RWPE1 (cell line): ENCODE measurements around the gene AIG1.
"Not testable (repeated sequence)": the region's sequence is repeated elsewhere in the genome, so short reads cannot be mapped to it uniquely, and the experiment has no call there.

Experiments
- CTCF ChIA-PET: fragments of 350-600 bp; sonication (Branson Sonifier 250); formaldehyde crosslinking; extraction: SDS; loops from one replicate; lab custom pipeline; 2021; lab: Yijun Ruan, JAX
- POLR2A ChIA-PET: fragments of 400-600 bp; formaldehyde crosslinking; extraction: SDS; loops from one replicate; lab custom pipeline; 2020; ENCODE audit warnings: antibody characterized with exemption; ENCODE audit not compliant: low non-redundant PET; lab: Yijun Ruan, JAX
- DNase-seq: peaks from one replicate; pipeline ENCODE4 v3.0.0; 2012; ENCODE audit warnings: low spot score
- H3K27ac ChIP-seq: fragments of 450-650 bp; 2 replicates; pipeline ENCODE4 v1.5.1; 2017
- TF ChIP-seq, protein P1 (sequence below): fragments of 450-650 bp; conservative IDR thresholded peaks from 2 replicates; pipeline ENCODE4 v1.5.1; 2017; ENCODE audit warnings: low read depth, mild to moderate bottlenecking

Gene AIG1

DNA sequence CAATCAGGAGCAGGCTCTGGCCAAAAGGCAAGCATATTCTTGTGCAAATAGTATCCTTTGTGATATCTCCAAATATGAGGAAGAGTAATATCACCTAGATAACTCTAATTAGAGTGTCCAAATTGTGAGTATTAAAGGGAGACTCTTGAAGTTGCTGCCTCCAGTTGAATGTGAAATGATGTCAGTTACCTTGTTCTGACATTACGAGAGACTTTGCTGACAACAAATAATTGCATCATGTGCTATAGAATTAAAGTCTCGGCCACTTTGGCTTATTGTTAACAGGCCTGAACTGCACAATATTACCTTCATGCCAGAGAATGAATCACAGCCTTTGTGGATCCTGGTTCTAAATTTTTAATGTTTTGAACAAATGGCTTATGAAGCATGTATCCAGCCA is 106.5 kb downstream of the AIG1 start:
- POLR2A ChIA-PET, result no interaction called here
- CTCF ChIA-PET, result no interaction called here
- H3K27ac ChIP-seq, result no peak overlapping the region
- no peak for DNase-seq
- TF ChIP-seq, protein P1, sequence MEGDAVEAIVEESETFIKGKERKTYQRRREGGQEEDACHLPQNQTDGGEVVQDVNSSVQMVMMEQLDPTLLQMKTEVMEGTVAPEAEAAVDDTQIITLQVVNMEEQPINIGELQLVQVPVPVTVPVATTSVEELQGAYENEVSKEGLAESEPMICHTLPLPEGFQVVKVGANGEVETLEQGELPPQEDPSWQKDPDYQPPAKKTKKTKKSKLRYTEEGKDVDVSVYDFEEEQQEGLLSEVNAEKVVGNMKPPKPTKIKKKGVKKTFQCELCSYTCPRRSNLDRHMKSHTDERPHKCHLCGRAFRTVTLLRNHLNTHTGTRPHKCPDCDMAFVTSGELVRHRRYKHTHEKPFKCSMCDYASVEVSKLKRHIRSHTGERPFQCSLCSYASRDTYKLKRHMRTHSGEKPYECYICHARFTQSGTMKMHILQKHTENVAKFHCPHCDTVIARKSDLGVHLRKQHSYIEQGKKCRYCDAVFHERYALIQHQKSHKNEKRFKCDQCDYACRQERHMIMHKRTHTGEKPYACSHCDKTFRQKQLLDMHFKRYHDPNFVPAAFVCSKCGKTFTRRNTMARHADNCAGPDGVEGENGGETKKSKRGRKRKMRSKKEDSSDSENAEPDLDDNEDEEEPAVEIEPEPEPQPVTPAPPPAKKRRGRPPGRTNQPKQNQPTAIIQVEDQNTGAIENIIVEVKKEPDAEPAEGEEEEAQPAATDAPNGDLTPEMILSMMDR, result no peak

DNA sequence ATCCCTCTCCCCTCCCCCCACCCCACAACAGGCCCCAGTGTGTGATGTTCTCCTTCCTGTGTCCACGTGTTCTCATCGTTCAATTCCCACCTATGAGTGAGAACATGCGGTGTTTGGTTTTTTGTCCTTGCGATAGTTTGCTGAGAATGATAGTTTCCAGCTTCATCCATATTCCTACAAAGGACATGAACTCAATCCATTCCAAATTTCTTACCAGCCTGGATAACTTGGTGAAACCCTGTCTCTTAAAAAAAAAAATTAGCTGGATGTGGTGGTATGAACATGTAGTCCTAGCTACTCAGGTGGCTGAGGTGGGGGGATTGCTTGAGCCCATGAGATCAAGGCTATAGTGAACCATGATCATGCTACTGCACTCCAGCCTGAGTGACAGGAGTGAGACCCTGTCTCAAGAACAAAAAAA is 107.7 kb downstream of the AIG1 start:
- CTCF ChIA-PET, result interaction anchor here (0.6 kb wide), 1 partner anchor 111 kb away, joined by 3 read pairs; no protein-coding TSS in a partner anchor
- POLR2A ChIA-PET, H3K27ac ChIP-seq, DNase-seq: not testable (repeated sequence)

DNA sequence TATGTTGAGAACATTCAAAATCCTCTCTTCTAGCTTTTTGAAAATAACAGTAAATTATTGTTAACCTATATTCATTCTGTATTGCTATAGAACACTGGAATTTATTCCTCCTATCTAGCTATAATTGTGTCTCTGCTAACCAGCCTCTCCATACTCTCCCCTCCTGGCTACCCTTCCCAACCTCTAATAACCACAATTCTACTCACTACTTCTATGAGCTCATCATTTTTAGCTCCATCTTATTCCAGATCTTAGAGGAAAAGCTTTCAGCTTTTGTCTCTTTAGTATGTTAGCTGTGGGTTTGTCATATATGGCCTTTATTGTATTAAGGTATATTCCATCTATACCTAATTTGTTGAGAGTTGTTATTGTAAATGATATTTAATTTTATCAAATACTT is 108.8 kb downstream of the AIG1 start:
- POLR2A ChIA-PET, result no interaction called here
- CTCF ChIA-PET, result interaction anchor here (0.7 kb wide), 1 partner anchor 841 kb away, joined by 7 read pairs; no protein-coding TSS in a partner anchor
- no peak for DNase-seq
- TF ChIP-seq, protein P1, result no peak
- no peak overlapping the region for H3K27ac ChIP-seq

GRCh38 chr6:143174516-143174915 is 113.8 kb downstream of the AIG1 start:
- ChIA-PET CTCF (no interaction called here), POLR2A (no interaction called here)
- DNase-seq, result no peak
- TF ChIP-seq, protein P1, result no peak
- no peak overlapping the region for H3K27ac ChIP-seq

GRCh38 chr6:143174951-143175350 is 114.3 kb downstream of the AIG1 start:
- DNase-seq, result no peak
- TF ChIP-seq, protein P1, result no peak
- ChIA-PET CTCF (interaction anchor here (0.9 kb wide), 1 partner anchor 25 kb away, joined by 5 read pairs; no protein-coding TSS in a partner anchor), POLR2A (no interaction called here)
- no peak overlapping the region for H3K27ac ChIP-seq

DNA sequence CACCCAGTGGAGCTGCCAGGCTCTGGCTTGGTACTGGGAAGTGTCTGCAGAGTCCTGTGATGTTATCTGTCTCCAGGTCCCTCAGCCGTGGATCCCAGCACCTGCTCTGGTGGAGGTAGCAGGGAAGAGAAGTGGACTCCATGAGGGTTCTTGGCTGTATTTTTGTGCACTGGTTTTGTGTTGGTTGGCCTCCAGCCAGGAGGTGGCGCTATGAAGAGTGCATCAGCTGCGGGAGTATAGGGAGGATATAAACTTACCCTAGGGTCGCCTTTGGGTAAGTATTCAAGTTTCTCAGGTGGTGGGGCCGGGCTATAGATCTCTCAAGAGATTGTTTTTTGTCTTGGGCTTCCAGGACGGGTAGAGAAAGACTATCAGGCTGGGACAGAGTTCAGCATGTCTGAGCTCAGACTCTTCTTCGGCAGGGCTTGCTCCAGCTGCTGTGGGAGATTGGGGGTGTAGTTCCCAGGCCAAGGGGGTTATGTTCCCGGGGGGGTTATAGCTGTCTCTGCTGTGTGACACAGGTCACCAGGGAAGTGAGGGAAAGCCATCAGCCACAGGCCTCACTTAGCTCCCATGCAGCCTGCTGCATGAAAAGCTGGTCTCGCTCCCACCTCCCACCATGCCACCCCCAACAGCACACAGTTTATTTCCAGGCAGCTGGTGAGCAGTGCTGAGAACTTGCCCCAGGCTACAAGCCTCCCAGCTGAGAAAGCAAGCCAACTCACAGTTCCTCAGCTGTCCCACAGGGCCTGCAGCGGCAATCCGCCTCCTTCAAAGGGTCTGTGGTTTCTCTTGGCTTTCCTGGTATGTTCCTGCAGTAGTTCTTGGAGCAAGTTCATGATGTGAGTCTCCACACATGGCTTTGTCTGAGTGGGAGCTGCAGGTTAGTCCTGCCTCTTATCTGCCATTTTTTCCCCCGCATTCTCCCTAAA is 115.7 kb downstream of the AIG1 start:
- H3K27ac ChIP-seq, result peak overlapping the region; percentile 53
- CTCF ChIA-PET, result interaction anchor here (0.9 kb wide), 1 partner anchor 27 kb away, joined by 5 read pairs; no protein-coding TSS in a partner anchor
- TF ChIP-seq, protein P1, result no peak
- POLR2A ChIA-PET, result interaction anchor here (0.7 kb wide), 1 partner anchor 223 kb away, joined by 3 read pairs; no protein-coding TSS in a partner anchor
- peak; percentile 39 for DNase-seq

DNA sequence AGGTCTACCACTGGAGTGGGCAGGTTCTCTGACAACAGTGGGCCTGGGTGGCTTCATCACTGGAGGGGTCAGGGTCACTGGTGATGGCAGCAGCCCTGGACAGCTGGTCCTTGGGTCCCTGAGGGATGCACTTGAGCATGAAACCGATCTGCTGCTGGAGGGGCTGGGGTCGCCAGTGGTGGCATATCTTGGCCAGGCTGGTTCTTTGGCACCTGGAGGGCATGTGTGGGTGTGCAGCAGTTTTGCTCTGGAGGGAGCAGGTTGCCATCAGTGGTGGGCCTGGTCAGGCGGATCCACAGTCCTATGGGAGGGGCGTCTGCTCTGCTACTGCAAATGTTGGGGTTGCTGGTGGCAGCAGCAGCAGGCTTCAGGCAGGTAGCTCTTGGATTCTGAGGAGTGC is 117.0 kb downstream of the AIG1 start:
- POLR2A ChIA-PET, result no interaction called here
- CTCF ChIA-PET, result no interaction called here
- TF ChIP-seq, protein P1, result no peak
- DNase-seq, result no peak
- H3K27ac ChIP-seq, result no peak overlapping the region
